Stomach smooth muscle (tissue), 2 donors: ENCODE data around the gene CRTC3.
A peak's percentile ranks its signal among the peaks of the same experiment; 100 is the strongest.

Experiments used
- H3K27ac ChIP-seq: one replicate; pipeline ENCODE4 v1.7.0; 2013; ENCODE audit warnings: mild to moderate bottlenecking, low read length, inconsistent platforms
- H3K27me3 ChIP-seq, 2 donors: one replicate each; pipeline ENCODE4 v1.7.0; 2013; ENCODE audit warnings: low read length in 2 of 2; ENCODE audit not compliant: insufficient read depth in 2 of 2, control insufficient read depth in 1 of 2
- H3K36me3 ChIP-seq, 2 donors: one replicate each; pipeline ENCODE4 v1.7.0; 2013; ENCODE audit warnings: low read length in 2 of 2; ENCODE audit not compliant: control insufficient read depth in 2 of 2, insufficient read depth in 2 of 2
- H3K4me1 ChIP-seq: one replicate; pipeline ENCODE4 v1.7.0; 2013; ENCODE audit warnings: low read length; ENCODE audit not compliant: control insufficient read depth, insufficient read depth
- H3K4me3 ChIP-seq, 2 donors: one replicate each; pipeline ENCODE4 v1.7.0; 2013; ENCODE audit warnings: low read length in 2 of 2
- H3K9ac ChIP-seq, 2 donors: one replicate each; pipeline ENCODE4 v1.7.0; 2013; ENCODE audit warnings: low read length in 2 of 2, mild to moderate bottlenecking in 1 of 2
- H3K9me3 ChIP-seq, 2 donors: one replicate each; pipeline ENCODE4 v1.7.0; 2013; ENCODE audit warnings: low read length in 2 of 2; ENCODE audit not compliant: control insufficient read depth in 2 of 2
- donor health status: healthy.
- donor health status: Pancreatic carcinoma.

Gene CRTC3

GRCh38 chr15:90641581-90642463 lies 112.1 kb downstream of the CRTC3 start:
- H3K27ac ChIP-seq: no peak overlapping the region
- H3K4me3 ChIP-seq: no peak overlapping the region
- H3K9me3 ChIP-seq: no peaks in the 10 kb centered on the region
- no peaks in the 10 kb centered on the region for H3K27me3 ChIP-seq
- no peaks in the 10 kb centered on the region for H3K4me1 ChIP-seq
- peaks cover 35 to 46% of the 10 kb centered on the region in 2 donors for H3K36me3 ChIP-seq
- no peak overlapping the region for H3K9ac ChIP-seq

- Histone ChIP-seq H3K27ac (no peak overlapping the region), H3K4me1 (no peaks in the 10 kb centered on the region), H3K36me3 (peaks cover 35 to 44% of the 10 kb centered on the region in 2 donors), H3K9me3 (no peaks in the 10 kb centered on the region), H3K27me3 (no peaks in the 10 kb centered on the region), H3K4me3 (no peak overlapping the region), H3K9ac (no peak overlapping the region)
Observed at GRCh38 chr15:90642464-90643300, 113.0 kb downstream of the CRTC3 start.

GRCh38 chr15:90643301-90643632 lies 113.5 kb downstream of the CRTC3 start:
- H3K36me3 ChIP-seq: peaks cover 31 to 43% of the 10 kb centered on the region in 2 donors
- no peak overlapping the region for H3K9ac ChIP-seq
- H3K27me3 ChIP-seq: no peaks in the 10 kb centered on the region
- no peak overlapping the region for H3K27ac ChIP-seq
- peaks cover 2% of the 10 kb centered on the region for H3K4me1 ChIP-seq
- no peak overlapping the region for H3K4me3 ChIP-seq
- no peaks in the 10 kb centered on the region for H3K9me3 ChIP-seq

GRCh38 chr15:90644526-90644925 lies 114.8 kb downstream of the CRTC3 start:
- Histone ChIP-seq H3K36me3 (peaks cover 24 to 35% of the 10 kb centered on the region in 2 donors), H3K27ac (no peak overlapping the region), H3K9me3 (no peaks in the 10 kb centered on the region), H3K4me3 (no peak overlapping the region), H3K27me3 (no peaks in the 10 kb centered on the region), H3K4me1 (peaks cover 3% of the 10 kb centered on the region), H3K9ac (no peak overlapping the region)

GRCh38 chr15:90644952-90645725 lies 115.4 kb downstream of the CRTC3 start:
- no peaks in the 10 kb centered on the region for H3K9me3 ChIP-seq
- no peak overlapping the region for H3K27ac ChIP-seq
- peaks cover 3% of the 10 kb centered on the region for H3K4me1 ChIP-seq
- H3K4me3 ChIP-seq: no peak overlapping the region
- H3K27me3 ChIP-seq: no peaks in the 10 kb centered on the region
- peaks cover 24 to 34% of the 10 kb centered on the region in 2 donors for H3K36me3 ChIP-seq
- H3K9ac ChIP-seq: no peak overlapping the region

GRCh38 chr15:90645873-90646575 lies 116.3 kb downstream of the CRTC3 start:
- H3K4me3 ChIP-seq: no peak overlapping the region
- H3K4me1 ChIP-seq: peaks cover 3% of the 10 kb centered on the region
- H3K9ac ChIP-seq: no peak overlapping the region
- H3K36me3 ChIP-seq: peaks cover 21 to 25% of the 10 kb centered on the region in 2 donors
- H3K27ac ChIP-seq: no peak overlapping the region
- no peaks in the 10 kb centered on the region for H3K27me3 ChIP-seq
- H3K9me3 ChIP-seq: no peaks in the 10 kb centered on the region

GRCh38 chr15:90646662-90647305 lies 117.1 kb downstream of the CRTC3 start:
- Histone ChIP-seq H3K4me3 (no peak overlapping the region), H3K36me3 (peaks cover 19 to 20% of the 10 kb centered on the region in 2 donors), H3K27me3 (no peaks in the 10 kb centered on the region), H3K9ac (no peak overlapping the region), H3K9me3 (no peaks in the 10 kb centered on the region), H3K27ac (no peak overlapping the region), H3K4me1 (peaks cover 3% of the 10 kb centered on the region)

- Histone ChIP-seq H3K27ac (no peak overlapping the region), H3K4me1 (peaks cover 3% of the 10 kb centered on the region), H3K27me3 (no peaks in the 10 kb centered on the region), H3K9ac (no peak overlapping the region), H3K4me3 (no peak overlapping the region), H3K9me3 (no peaks in the 10 kb centered on the region), H3K36me3 (peaks cover 13 to 15% of the 10 kb centered on the region in 2 donors)
Observed at GRCh38 chr15:90647326-90647725, 117.6 kb downstream of the CRTC3 start.

- Histone ChIP-seq H3K27me3 (peaks cover 0 to 5% of the 10 kb centered on the region in 2 donors), H3K4me1 (peaks cover 3% of the 10 kb centered on the region), H3K9ac (peak overlapping the region in 1 of 2 donors; percentile 21), H3K36me3 (peaks cover 3 to 4% of the 10 kb centered on the region in 2 donors), H3K9me3 (no peaks in the 10 kb centered on the region), H3K27ac (peak overlapping the region; percentile 41), H3K4me3 (peak overlapping the region in 1 of 2 donors; percentile 52)
Observed at GRCh38 chr15:90648137-90649070, 118.7 kb downstream of the CRTC3 start.
